Epidermal melanocyte (primary cell): ENCODE data around the gene NKX1-1.
"Not testable (repeated sequence)": the region's sequence is repeated elsewhere in the genome, so short reads cannot be mapped to it uniquely, and the experiment has no call there.

Experiments used
- DNase-seq: peaks from one replicate; pipeline ENCODE4 v3.0.0; 2011; ENCODE audit warnings: low spot score; ENCODE audit not compliant: insufficient read length

NKX1-1 gene

GRCh38 chr4:1393866-1394265 lies 12.4 kb downstream of the NKX1-1 start:
- no peak for DNase-seq

GRCh38 chr4:1393363-1393762 lies 12.9 kb downstream of the NKX1-1 start:
- DNase-seq: not testable (repeated sequence)

DNA sequence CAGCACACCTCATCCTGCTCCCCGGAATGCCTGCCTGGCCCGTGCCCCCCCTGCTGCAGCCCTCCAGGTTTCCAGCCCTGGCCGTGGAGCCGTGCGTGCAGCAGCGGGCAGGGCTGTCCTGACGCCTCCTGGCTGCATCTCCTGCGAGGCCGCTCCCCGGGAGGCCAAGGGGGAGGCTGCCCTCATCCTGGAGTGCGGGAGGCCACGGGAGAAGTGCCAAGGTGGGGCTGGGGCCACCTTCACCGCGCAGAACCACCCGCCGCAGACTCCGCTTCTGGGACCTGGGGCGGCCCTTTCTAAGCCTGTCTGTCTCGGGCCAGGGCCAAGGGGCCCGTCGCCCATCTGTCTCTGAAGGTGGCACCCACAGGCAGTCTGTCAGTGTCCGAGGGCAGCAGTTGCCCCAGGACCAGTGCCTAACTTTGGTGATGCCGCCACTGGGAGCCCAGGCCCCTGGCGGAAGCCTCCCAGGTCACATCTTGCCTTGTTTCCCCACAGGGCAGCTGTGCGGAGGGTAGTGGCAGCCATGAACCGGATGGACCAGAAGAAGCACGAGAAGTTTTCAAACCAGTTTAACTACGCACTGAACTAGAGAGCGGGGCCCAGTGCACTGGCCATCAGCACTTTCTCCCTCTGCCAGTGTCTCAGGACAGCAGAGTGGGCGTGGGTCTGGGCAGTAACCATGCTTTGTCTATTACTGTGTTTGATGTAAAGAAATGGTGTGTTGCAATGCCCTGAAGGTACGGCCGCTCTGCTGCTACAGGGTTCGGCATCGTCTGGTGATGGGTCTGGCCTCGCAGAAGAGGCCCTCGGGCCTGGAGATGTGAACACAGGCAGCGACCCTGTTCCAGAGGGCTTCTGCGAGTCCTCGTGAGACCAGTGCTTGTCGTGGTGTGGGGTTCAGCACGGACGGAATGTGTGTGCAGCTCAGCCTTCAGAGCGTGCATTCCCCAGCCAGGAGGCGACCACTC lies 20.6 kb downstream of the NKX1-1 start:
- no peak for DNase-seq

DNA sequence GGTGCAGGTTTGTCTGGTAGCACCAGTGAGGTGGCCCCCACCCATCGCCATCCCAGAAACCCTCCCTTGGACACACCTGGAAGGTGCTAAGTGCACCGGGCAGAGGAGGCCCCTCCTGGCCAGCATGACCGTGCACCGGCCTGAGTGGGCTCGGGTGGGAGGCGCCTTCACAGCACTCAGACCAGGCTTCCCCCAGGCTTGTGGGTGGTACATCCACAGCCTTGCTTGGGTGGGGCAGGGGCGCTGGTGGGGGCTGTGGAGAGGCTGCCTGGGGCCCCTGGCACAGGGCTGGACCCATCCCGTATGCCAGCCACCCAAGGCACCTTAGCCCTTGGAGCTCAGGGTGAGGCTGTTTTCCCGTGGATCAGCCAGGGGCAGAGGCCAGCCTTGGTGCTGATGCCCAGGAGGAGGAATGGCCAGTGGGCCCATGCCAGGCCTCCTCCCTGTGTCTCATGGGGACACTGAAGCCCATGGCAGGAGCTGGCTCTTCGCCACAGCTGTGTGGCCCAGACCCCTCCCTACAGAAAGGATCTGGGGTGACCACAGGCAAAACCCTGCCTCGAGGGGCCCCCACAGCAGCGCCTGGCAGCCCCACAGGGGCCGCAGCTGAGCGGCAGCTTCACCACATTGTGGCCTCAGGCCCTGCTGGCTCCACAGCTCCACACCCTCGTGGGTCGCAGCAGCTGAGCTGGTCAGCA lies 21.4 kb downstream of the NKX1-1 start:
- DNase-seq: no peak

DNA sequence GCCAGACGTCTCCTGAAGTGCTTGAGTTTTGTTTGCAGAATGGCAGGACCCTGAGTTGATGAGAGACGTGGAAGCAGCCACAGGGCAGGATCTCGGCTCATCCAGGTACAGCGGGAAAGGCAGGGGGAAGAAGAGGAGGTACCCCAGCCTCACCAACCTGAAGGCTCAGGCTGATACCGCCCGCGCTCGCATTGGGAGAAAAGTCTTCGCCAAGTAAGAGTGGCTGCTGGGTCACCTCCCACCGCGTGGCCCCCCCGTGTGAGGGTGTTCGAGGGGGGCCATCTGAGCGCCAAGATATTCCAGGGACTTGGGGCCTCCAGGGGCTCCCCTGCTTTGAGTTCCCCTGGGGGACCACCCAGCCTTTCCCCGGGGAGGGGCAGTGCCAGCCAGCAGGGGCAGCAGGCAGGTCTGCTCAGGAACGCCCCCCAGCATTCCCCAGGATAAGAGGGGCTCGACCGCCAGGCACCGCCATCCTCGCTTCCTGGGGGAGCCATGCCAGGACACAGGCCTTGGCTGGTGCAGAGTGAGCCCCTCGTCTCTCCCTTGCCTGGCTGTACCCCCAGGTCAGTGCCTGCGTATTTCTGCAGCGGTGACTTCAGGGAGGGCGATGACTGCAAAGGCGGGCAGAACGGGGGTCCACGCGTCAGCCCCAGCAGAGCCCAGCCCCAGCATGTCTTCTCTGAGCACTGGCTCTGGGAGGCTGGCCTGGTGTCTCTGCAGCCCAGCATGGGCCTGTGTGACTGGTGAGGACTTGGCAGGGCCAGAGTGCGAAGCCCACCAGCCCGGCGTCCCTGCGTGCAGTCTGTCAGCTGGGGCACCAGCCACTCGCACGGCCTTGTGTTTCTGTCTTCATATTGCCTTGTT lies 22.3 kb downstream of the NKX1-1 start:
- DNase-seq: no peak

- no peak for DNase-seq
Observed at GRCh38 chr4:1382776-1383727, 23.2 kb downstream of the NKX1-1 start.

GRCh38 chr4:1381944-1382541 lies 24.2 kb downstream of the NKX1-1 start:
- DNase-seq: no peak

GRCh38 chr4:1381181-1381621 lies 25.0 kb downstream of the NKX1-1 start:
- no peak for DNase-seq

DNA sequence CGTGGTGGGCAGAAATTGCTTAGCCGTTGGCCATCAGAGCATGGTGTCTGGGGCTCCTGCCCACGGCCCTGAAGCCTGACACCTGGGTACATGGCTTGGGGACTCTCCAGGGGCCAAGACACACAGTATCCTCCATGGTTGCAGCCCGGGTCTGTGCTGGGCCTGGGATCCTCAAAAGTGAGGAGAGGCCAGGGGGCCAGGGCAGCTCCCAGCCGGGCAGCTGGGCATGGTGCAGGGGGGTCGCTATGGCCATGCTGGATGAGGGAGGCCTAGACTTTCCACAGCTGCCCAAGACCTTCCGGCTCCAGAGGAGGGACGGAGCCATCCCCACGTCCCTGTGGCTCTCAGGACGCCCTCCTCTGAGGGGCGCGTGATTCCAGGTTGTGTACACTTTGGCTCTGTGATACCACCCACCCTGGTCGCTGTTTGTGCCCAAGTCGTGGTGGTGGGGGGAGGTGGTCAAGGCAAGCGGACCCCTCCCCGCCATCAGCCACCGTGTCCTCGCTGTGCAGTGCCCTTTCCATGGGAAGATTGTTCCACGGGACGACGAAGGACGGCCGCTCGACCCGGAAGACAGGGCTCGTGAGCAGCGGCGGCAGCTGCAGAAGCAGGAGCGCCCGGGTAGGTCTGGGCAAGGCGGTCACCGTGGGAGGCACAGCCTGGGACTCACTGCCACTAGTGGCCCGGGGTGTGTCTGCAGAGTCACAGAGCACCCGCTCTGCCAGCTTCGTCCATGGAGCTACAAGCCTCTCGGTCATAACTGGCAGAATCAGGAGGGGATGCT lies 25.7 kb downstream of the NKX1-1 start:
- DNase-seq: no peak

DNA sequence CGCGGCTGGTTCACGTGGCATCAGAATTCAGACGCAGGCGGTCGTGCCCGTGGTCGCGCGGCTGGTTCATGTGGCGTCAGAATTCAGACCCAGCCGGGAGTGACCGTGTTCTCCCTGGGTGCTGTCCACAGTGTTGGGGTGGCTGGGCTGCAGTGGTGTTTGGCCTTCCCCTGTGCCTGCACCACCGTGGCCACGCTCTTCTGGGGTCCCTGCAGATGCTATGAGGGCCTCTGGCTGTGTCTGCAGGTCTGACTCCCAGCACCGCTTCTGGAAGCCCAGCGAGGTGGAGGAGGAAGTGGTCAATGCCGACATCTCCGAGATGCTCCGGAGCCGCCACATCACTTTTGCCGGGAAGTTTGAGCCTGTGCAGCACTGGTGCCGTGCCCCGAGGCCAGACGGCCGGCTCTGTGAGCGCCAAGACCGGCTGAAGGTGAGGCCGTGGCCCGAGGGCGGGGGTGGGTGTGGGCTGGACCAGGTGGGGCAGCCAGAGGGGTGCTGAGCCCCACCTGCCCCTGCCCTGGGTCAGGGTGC lies 26.4 kb downstream of the NKX1-1 start:
- DNase-seq: no peak

GRCh38 chr4:1379351-1379781 lies 26.9 kb downstream of the NKX1-1 start:
- no peak for DNase-seq

DNA sequence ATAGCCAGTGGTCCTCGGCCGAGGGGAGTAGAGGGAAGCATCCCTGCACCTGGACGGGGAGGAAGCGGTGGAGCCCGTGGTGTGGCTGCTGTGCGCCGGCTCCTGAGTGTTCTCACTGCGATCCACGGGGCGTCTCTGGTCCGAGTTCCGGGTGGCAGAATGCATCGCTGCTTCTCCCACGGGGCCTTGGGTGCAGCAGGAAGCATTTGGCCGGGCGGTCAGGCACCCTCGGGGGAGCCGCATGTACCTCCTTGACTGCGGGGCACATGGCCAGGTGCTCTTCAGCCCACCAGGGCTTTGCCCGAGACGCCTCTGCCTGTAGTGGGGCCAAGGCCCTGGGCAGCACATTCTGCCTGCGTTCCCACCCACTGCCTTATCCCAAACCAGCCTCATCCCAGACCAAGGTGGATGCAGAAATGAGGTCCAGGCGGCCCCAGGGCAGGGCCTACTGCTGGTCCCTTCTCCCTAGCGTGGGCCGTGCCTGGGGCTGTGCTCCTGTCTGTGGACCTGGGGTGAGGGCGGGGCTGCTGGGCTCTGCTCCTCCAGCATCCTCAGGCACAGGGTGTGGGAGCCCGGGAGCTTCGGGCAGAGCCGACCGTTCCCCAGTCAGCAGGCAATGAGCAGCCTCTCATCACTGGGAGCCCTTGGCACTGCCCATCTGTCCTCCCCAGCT lies 27.5 kb downstream of the NKX1-1 start:
- no peak for DNase-seq

- no peak for DNase-seq
Observed at GRCh38 chr4:1377606-1378261, 28.5 kb downstream of the NKX1-1 start.

DNA sequence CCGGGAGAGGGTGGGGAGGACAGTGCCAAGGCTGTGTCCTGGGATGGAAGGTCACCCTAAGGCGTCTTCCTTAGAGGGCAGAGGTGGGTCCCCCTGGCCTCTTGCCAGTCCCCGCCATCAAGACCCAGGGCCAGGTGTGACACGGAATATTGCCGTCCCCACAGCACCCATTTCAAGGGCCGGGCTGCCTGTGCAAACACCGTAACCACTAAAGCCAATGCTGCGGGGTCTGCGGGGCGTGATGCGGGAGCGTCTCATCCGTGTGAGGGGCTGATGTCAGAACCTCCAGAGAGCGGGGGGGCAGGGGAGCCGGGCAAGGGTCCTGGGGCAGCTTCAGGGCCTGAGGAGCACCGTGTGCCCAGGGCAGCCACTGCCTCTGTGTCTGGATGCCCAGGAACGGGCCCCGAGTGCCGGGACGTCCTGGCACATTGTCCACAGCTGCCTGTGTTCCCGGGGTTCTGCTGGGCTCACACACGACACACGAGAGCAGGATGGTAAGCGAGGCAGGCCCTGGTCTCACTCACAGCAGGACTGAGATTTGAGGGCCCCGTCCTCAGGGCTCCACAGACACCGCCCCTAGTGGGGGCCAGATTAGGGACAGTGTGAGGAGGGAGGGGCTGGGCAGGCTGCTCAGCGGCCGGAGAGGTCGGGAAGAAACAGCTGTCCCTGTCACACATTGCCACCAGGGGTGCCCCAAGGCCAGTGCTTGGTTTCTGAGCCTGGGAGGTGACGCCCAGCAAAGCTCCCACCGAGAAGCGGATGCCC lies 29.2 kb downstream of the NKX1-1 start:
- DNase-seq: no peak

DNA sequence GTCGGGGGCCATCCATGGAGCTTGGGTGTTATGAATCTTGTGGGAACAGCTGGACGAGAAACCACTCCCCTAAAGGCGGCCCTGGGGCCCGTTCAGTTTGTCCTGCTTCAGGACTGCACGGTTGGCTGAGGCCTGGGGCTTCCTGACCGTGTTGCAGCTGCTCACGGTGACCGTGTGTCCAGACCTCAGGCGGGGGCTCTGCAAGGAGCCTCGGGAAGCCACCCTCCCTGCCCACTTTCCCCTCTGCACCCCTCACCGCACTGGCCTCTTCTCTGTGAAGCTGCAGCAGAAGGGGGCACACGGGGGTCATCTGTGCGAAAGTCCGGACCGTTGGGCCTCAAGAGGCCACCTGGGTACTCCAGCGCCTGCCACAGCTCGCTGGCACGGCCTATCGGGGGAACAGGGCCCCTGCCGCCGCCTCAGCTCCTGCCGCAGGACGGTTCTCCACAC lies 29.8 kb downstream of the NKX1-1 start:
- no peak for DNase-seq

DNA sequence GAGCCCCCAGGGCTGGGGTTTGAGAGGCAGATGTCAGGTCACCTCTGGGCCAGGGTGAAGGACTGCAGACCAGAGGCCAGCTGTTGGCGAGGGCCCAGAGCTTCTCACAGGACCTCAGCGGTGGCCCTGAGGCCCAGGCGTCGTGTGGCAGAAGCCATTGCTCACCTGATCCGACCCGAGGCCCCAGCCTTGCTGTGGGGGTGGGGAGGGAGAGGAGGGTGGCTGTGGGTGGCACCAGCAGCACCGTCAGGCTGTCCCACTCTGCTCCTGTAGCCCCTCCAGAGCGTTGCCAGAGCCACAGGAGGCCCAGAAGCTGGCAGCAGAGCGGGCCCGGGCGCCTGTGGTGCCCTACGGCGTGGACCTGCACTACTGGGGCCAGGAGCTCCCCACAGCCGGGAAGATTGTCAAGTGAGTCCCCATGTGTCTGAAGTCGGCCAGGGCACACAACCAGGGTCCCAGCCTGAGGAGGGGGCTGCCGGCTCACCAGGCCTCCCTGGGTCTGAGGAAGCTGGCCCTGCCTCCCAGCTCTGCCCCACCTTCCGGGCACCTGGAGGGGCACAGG lies 30.4 kb downstream of the NKX1-1 start:
- no peak for DNase-seq
